ENCODE measurements around the gene TCIRG1.

- TF ChIP-seq POLR2A (IDR thresholded peaks at IDR 0.05), result no peak
- no peak for TF ChIP-seq CTCF (IDR thresholded peaks at IDR 0.05 in 4 of 5, conservative IDR thresholded peaks at IDR 0.05 in 1 of 5)
These were observed 42.0 kb downstream of the TCIRG1 start for GRCh38 chr11:68080860-68081259.
